ENCODE measurements around the gene PPP2R5C. TPM values are rescaled to one million over a fixed set of nuclear protein-coding genes. Genes with fewer than 3 reads are reported as not detected.

The PPP2R5C gene
- polyA plus RNA-seq, 4 donors = 59.6 to 90.8 (median 74.2) TPM

- no peaks in the 10 kb centered on the region for H3K9me3 ChIP-seq (ENCODE audit: control insufficient read depth in 2 of 2, insufficient read depth in 1 of 2, low read depth in 1 of 2, low read length in 1 of 2)
- 31 to 63% (median 41%) methylated on average over 6 to 7 of the region's 7 CpGs for WGBS, 3 donors
- peaks cover 0 to 19% (median 0%) of the 10 kb centered on the region in 3 donors for H3K36me3 ChIP-seq (ENCODE audit: control insufficient read depth in 3 of 3, insufficient read depth in 2 of 3, low read depth in 1 of 3, low read length in 3 of 3)
- no peak overlapping the region for H3K27ac ChIP-seq (ENCODE audit: low read depth in 1 of 3, low read length in 2 of 3)
- DNase-seq (peak in 1 of 2 donors; percentile 39), FAIRE-seq (no peak)
- no peaks in the 10 kb centered on the region for H3K27me3 ChIP-seq (ENCODE audit: control insufficient read depth in 3 of 3, insufficient read depth in 3 of 3, low read length in 3 of 3)
- peaks cover 0 to 5% (median 0%) of the 10 kb centered on the region in 3 donors for H3K4me1 ChIP-seq (ENCODE audit: control insufficient read depth in 3 of 3, insufficient read depth in 2 of 3, low read depth in 1 of 3, low read length in 2 of 3)
- H3K4me3 ChIP-seq (ENCODE audit: low read depth in 1 of 3, low read length in 3 of 3) = no peak overlapping the region
Measured at GRCh38 chr14:101932673-101933072, 171.2 kb downstream of the PPP2R5C start.

GRCh38 chr14:101933209-101933608 is 171.7 kb downstream of the PPP2R5C start:
- no peak for DNase-seq
- no peak for FAIRE-seq
- WGBS, 3 donors = 80 to 87% (median 82%) methylated on average over 16 of the region's 16 CpGs
- Histone ChIP-seq H3K27ac (ENCODE audit: low read depth in 1 of 3, low read length in 2 of 3) (no peak overlapping the region), H3K36me3 (ENCODE audit: control insufficient read depth in 3 of 3, insufficient read depth in 2 of 3, low read depth in 1 of 3, low read length in 3 of 3) (peaks cover 0 to 16% (median 0%) of the 10 kb centered on the region in 3 donors), H3K9me3 (ENCODE audit: control insufficient read depth in 2 of 2, insufficient read depth in 1 of 2, low read depth in 1 of 2, low read length in 1 of 2) (no peaks in the 10 kb centered on the region), H3K27me3 (ENCODE audit: control insufficient read depth in 3 of 3, insufficient read depth in 3 of 3, low read length in 3 of 3) (peaks cover 0 to under 1% (median 0%) of the 10 kb centered on the region in 3 donors), H3K4me3 (ENCODE audit: low read depth in 1 of 3, low read length in 3 of 3) (no peak overlapping the region), H3K4me1 (ENCODE audit: control insufficient read depth in 3 of 3, insufficient read depth in 2 of 3, low read depth in 1 of 3, low read length in 2 of 3) (peaks cover 0 to 5% (median 0%) of the 10 kb centered on the region in 3 donors)

GRCh38 chr14:101934601-101935150 is 173.2 kb downstream of the PPP2R5C start:
- DNase-seq = no peak
- H3K36me3 ChIP-seq (ENCODE audit: control insufficient read depth in 3 of 3, insufficient read depth in 2 of 3, low read depth in 1 of 3, low read length in 3 of 3) = peaks cover 0 to 4% (median 0%) of the 10 kb centered on the region in 3 donors
- H3K27ac ChIP-seq (ENCODE audit: low read depth in 1 of 3, low read length in 2 of 3) = no peak overlapping the region
- H3K9me3 ChIP-seq (ENCODE audit: control insufficient read depth in 2 of 2, insufficient read depth in 1 of 2, low read depth in 1 of 2, low read length in 1 of 2) = no peaks in the 10 kb centered on the region
- 89 to 95% (median 91%) methylated on average over 14 of the region's 14 CpGs for WGBS, 3 donors
- no peak for FAIRE-seq
- peaks cover 0 to 5% (median 0%) of the 10 kb centered on the region in 3 donors for H3K4me1 ChIP-seq (ENCODE audit: control insufficient read depth in 3 of 3, insufficient read depth in 2 of 3, low read depth in 1 of 3, low read length in 2 of 3)
- peaks cover 0 to 2% (median 0%) of the 10 kb centered on the region in 3 donors for H3K27me3 ChIP-seq (ENCODE audit: control insufficient read depth in 3 of 3, insufficient read depth in 3 of 3, low read length in 3 of 3)
- no peak overlapping the region for H3K4me3 ChIP-seq (ENCODE audit: low read depth in 1 of 3, low read length in 3 of 3)

- H3K27me3 ChIP-seq (ENCODE audit: control insufficient read depth in 3 of 3, insufficient read depth in 3 of 3, low read length in 3 of 3) = peaks cover 0 to 6% (median 2%) of the 10 kb centered on the region in 3 donors
- peaks cover 0 to 2% (median 0%) of the 10 kb centered on the region in 3 donors for H3K4me1 ChIP-seq (ENCODE audit: control insufficient read depth in 3 of 3, insufficient read depth in 2 of 3, low read depth in 1 of 3, low read length in 2 of 3)
- FAIRE-seq = no peak
- no peak overlapping the region for H3K27ac ChIP-seq (ENCODE audit: low read depth in 1 of 3, low read length in 2 of 3)
- DNase-seq = no peak
- H3K4me3 ChIP-seq (ENCODE audit: low read depth in 1 of 3, low read length in 3 of 3) = no peak overlapping the region
- no peaks in the 10 kb centered on the region for H3K36me3 ChIP-seq (ENCODE audit: control insufficient read depth in 3 of 3, insufficient read depth in 2 of 3, low read depth in 1 of 3, low read length in 3 of 3)
- H3K9me3 ChIP-seq (ENCODE audit: control insufficient read depth in 2 of 2, insufficient read depth in 1 of 2, low read depth in 1 of 2, low read length in 1 of 2) = no peaks in the 10 kb centered on the region
- WGBS, 3 donors = 56 to 61% (median 61%) methylated on average over 13 of the region's 13 CpGs
Measured at GRCh38 chr14:101937926-101938767, 176.6 kb downstream of the PPP2R5C start.

GRCh38 chr14:101939646-101940170 is 178.2 kb downstream of the PPP2R5C start:
- H3K27ac ChIP-seq (ENCODE audit: low read depth in 1 of 3, low read length in 2 of 3) = no peak overlapping the region
- peaks cover 0 to 11% (median 2%) of the 10 kb centered on the region in 3 donors for H3K27me3 ChIP-seq (ENCODE audit: control insufficient read depth in 3 of 3, insufficient read depth in 3 of 3, low read length in 3 of 3)
- H3K9me3 ChIP-seq (ENCODE audit: control insufficient read depth in 2 of 2, insufficient read depth in 1 of 2, low read depth in 1 of 2, low read length in 1 of 2) = no peaks in the 10 kb centered on the region
- WGBS, 3 donors = 75 to 77% (median 76%) methylated on average over 5 of the region's 5 CpGs
- no peak overlapping the region for H3K4me3 ChIP-seq (ENCODE audit: low read depth in 1 of 3, low read length in 3 of 3)
- no peaks in the 10 kb centered on the region for H3K4me1 ChIP-seq (ENCODE audit: control insufficient read depth in 3 of 3, insufficient read depth in 2 of 3, low read depth in 1 of 3, low read length in 2 of 3)
- H3K36me3 ChIP-seq (ENCODE audit: control insufficient read depth in 3 of 3, insufficient read depth in 2 of 3, low read depth in 1 of 3, low read length in 3 of 3) = no peaks in the 10 kb centered on the region
- FAIRE-seq = no peak
- no peak for DNase-seq

- WGBS, 3 donors = 58 to 71% (median 69%) methylated on average over 5 of the region's 5 CpGs
Measured at GRCh38 chr14:101944451-101944850, 182.9 kb downstream of the PPP2R5C start.

GRCh38 chr14:101945171-101945570 is 183.7 kb downstream of the PPP2R5C start:
- peaks cover 0 to 24% (median 2%) of the 10 kb centered on the region in 3 donors for H3K27me3 ChIP-seq (ENCODE audit: control insufficient read depth in 3 of 3, insufficient read depth in 3 of 3, low read length in 3 of 3)
- peaks cover 0 to under 1% (median 0%) of the 10 kb centered on the region in 3 donors for H3K36me3 ChIP-seq (ENCODE audit: control insufficient read depth in 3 of 3, insufficient read depth in 2 of 3, low read depth in 1 of 3, low read length in 3 of 3)
- peaks cover 0 to 8% (median 3%) of the 10 kb centered on the region in 3 donors for H3K4me1 ChIP-seq (ENCODE audit: control insufficient read depth in 3 of 3, insufficient read depth in 2 of 3, low read depth in 1 of 3, low read length in 2 of 3)
- peaks cover 0 to 2% of the 10 kb centered on the region in 2 donors for H3K9me3 ChIP-seq (ENCODE audit: control insufficient read depth in 2 of 2, insufficient read depth in 1 of 2, low read depth in 1 of 2, low read length in 1 of 2)
- no peak overlapping the region for H3K27ac ChIP-seq (ENCODE audit: low read depth in 1 of 3, low read length in 2 of 3)
- FAIRE-seq = no peak
- no peak overlapping the region for H3K4me3 ChIP-seq (ENCODE audit: low read depth in 1 of 3, low read length in 3 of 3)
- WGBS, 3 donors = 13 to 32% (median 26%) methylated on average over 5 of the region's 5 CpGs
- DNase-seq = no peak

More at GRCh38 chr14:101944451-101944850, 182.9 kb downstream of the PPP2R5C start:
- no peak overlapping the region for H3K4me3 ChIP-seq (ENCODE audit: low read depth in 1 of 3, low read length in 3 of 3)
- peaks cover 0 to 2% of the 10 kb centered on the region in 2 donors for H3K9me3 ChIP-seq (ENCODE audit: control insufficient read depth in 2 of 2, insufficient read depth in 1 of 2, low read depth in 1 of 2, low read length in 1 of 2)
- no peak for FAIRE-seq
- no peak for DNase-seq
- H3K4me1 ChIP-seq (ENCODE audit: control insufficient read depth in 3 of 3, insufficient read depth in 2 of 3, low read depth in 1 of 3, low read length in 2 of 3) = peaks cover 0 to 7% (median 3%) of the 10 kb centered on the region in 3 donors
- no peak overlapping the region for H3K27ac ChIP-seq (ENCODE audit: low read depth in 1 of 3, low read length in 2 of 3)
- H3K27me3 ChIP-seq (ENCODE audit: control insufficient read depth in 3 of 3, insufficient read depth in 3 of 3, low read length in 3 of 3) = peaks cover 0 to 24% (median 2%) of the 10 kb centered on the region in 3 donors
- H3K36me3 ChIP-seq (ENCODE audit: control insufficient read depth in 3 of 3, insufficient read depth in 2 of 3, low read depth in 1 of 3, low read length in 3 of 3) = no peaks in the 10 kb centered on the region

- Histone ChIP-seq H3K4me3 (ENCODE audit: low read depth in 1 of 3, low read length in 3 of 3) (peak overlapping the region; percentile 25 to 89 (median 57)), H3K36me3 (ENCODE audit: control insufficient read depth in 3 of 3, insufficient read depth in 2 of 3, low read depth in 1 of 3, low read length in 3 of 3) (peaks cover 0 to 6% (median 0%) of the 10 kb centered on the region in 3 donors), H3K27ac (ENCODE audit: low read depth in 1 of 3, low read length in 2 of 3) (peak overlapping the region; percentile 87 to 98 (median 95)), H3K27me3 (ENCODE audit: control insufficient read depth in 3 of 3, insufficient read depth in 3 of 3, low read length in 3 of 3) (peaks cover 0 to 24% (median 1%) of the 10 kb centered on the region in 3 donors), H3K4me1 (ENCODE audit: control insufficient read depth in 3 of 3, insufficient read depth in 2 of 3, low read depth in 1 of 3, low read length in 2 of 3) (peaks cover 0 to 8% (median 3%) of the 10 kb centered on the region in 3 donors), H3K9me3 (ENCODE audit: control insufficient read depth in 2 of 2, insufficient read depth in 1 of 2, low read depth in 1 of 2, low read length in 1 of 2) (peaks cover 0 to 2% of the 10 kb centered on the region in 2 donors)
- 7% methylated on average over 8 of the region's 8 CpGs for WGBS, 3 donors
- DNase-seq (peak in 1 of 2 donors; percentile 45), FAIRE-seq (no peak)
Measured at GRCh38 chr14:101947577-101947903, 186.0 kb downstream of the PPP2R5C start.
